Parathyroid adenoma (tissue), 2 donors: ENCODE measurements around the gene RHNO1.

ENCODE experiments used
- H2AFZ ChIP-seq: fragments of 300-600 bp; sonication (generic); one replicate; pipeline ENCODE4 v1.7.0; 2017; ENCODE audit warnings: antibody characterized with exemption, mild to moderate bottlenecking
- H3K27ac ChIP-seq: fragments of 300-600 bp; sonication (generic); one replicate; pipeline ENCODE4 v1.7.0; 2017
- H3K27me3 ChIP-seq: fragments of 300-600 bp; sonication (generic); one replicate; pipeline ENCODE4 v1.7.0; 2017; ENCODE audit warnings: low read length; ENCODE audit not compliant: control insufficient read depth, insufficient read depth
- H3K36me3 ChIP-seq: fragments of 300-600 bp; sonication (generic); one replicate; pipeline ENCODE4 v1.7.0; 2017; ENCODE audit warnings: low read length; ENCODE audit not compliant: control insufficient read depth, insufficient read depth
- H3K4me1 ChIP-seq: fragments of 300-600 bp; sonication (generic); one replicate; pipeline ENCODE4 v1.7.0; 2017; ENCODE audit warnings: control low read depth
- H3K4me2 ChIP-seq: fragments of 300-600 bp; sonication (generic); one replicate; pipeline ENCODE4 v1.7.0; 2017; ENCODE audit warnings: low read length
- H3K4me3 ChIP-seq: fragments of 300-600 bp; sonication (generic); one replicate; pipeline ENCODE4 v1.7.0; 2017; ENCODE audit warnings: low read depth, low read length
- H3K79me2 ChIP-seq: fragments of 300-600 bp; sonication (generic); one replicate; pipeline ENCODE4 v1.7.0; 2017; ENCODE audit warnings: control low read depth
- H3K9ac ChIP-seq: fragments of 300-600 bp; sonication (generic); one replicate; pipeline ENCODE4 v1.7.0; 2017; ENCODE audit warnings: mild to moderate bottlenecking
- H3K9me3 ChIP-seq: fragments of 300-600 bp; sonication (generic); one replicate; pipeline ENCODE4 v1.7.0; 2017; ENCODE audit warnings: low read length; ENCODE audit not compliant: control insufficient read depth
- TF ChIP-seq, protein P1 (sequence below): fragments of 300-600 bp; sonication (generic); IDR thresholded peaks from one replicate; pipeline ENCODE4 v1.7.0; 2017; ENCODE audit warnings: antibody characterized with exemption, mild to moderate bottlenecking
- donor health status: primary hyperparathyroidism.

RHNO1 gene

DNA sequence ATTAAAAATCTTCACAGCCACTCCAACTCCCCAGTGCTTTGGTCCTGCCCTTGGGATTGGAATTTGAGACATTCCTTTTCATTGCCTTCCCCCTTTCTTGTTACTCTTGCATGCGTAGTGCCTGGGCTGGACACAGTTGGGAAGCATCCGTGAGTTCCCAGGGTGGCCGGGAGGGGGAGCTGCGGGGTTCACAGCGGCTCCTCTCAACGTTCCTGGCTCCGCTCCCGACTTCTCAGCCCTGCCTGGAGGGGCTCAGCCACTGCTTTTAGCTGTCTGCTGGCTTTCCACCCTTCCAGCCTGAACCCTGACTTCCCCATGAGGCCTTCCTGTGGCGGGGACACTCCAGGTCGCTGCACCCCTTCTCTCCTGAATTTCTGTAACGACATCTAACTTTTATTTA, 23.4 kb upstream of the RHNO1 start:
- TF ChIP-seq, protein P1, sequence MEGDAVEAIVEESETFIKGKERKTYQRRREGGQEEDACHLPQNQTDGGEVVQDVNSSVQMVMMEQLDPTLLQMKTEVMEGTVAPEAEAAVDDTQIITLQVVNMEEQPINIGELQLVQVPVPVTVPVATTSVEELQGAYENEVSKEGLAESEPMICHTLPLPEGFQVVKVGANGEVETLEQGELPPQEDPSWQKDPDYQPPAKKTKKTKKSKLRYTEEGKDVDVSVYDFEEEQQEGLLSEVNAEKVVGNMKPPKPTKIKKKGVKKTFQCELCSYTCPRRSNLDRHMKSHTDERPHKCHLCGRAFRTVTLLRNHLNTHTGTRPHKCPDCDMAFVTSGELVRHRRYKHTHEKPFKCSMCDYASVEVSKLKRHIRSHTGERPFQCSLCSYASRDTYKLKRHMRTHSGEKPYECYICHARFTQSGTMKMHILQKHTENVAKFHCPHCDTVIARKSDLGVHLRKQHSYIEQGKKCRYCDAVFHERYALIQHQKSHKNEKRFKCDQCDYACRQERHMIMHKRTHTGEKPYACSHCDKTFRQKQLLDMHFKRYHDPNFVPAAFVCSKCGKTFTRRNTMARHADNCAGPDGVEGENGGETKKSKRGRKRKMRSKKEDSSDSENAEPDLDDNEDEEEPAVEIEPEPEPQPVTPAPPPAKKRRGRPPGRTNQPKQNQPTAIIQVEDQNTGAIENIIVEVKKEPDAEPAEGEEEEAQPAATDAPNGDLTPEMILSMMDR, result peak; percentile 75
- H3K79me2 ChIP-seq, result no peaks in the 10 kb centered on the region

DNA sequence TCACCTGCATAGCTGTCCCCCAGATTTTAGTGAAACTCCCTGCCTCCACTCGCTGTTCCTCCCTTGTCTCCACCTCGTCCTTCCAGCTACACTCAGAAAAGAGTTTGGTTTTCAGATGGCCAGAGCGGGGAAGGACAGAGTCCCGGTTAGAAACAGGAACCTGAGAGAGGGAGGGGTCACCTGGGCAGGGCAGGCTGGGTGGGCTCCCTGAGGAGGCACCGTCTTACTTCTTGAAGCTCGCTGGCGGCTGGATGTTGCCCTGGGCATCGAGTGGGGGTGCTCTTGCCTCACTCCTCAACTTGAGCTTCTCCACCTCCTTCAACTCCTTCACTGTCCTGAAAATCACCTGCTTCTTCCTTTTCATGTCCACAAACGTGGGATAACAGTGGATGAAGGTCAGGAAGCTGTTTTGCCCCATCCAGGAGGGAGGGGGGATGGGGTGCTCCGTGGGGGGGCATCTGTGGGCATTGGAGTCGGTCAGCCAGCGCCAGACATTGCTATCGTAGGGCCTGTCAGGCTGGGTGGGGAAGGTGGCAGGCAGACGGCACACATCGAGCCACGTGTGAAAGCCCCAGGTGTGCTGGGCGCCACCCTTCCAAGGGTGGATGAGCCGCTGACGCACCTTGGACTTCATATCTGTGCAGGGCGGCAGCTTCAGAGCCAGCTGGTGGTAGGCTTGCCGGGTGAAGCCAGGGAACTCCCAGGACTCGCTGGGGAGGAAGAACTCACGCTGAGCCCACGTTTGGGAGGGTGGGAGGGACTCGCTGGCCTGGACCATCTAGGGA, 22.2 kb upstream of the RHNO1 start:
- Histone ChIP-seq H3K79me2 (no peaks in the 10 kb centered on the region), H3K4me3 (no peak overlapping the region), H3K4me2 (no peak overlapping the region), H2AFZ (no peak overlapping the region), H3K4me1 (no peaks in the 10 kb centered on the region), H3K36me3 (no peaks in the 10 kb centered on the region), H3K27me3 (no peaks in the 10 kb centered on the region), H3K27ac (no peak overlapping the region), H3K9ac (no peak overlapping the region), H3K9me3 (no peaks in the 10 kb centered on the region)
- TF ChIP-seq, protein P1, result no peak

More for the DNA sequence above, 23.4 kb upstream of the RHNO1 start:
- no peaks in the 10 kb centered on the region for H3K36me3 ChIP-seq
- H2AFZ ChIP-seq, result peak overlapping the region; percentile 22
- H3K4me3 ChIP-seq, result no peak overlapping the region
- no peak overlapping the region for H3K9ac ChIP-seq
- no peaks in the 10 kb centered on the region for H3K27me3 ChIP-seq
- no peak overlapping the region for H3K4me2 ChIP-seq
- H3K27ac ChIP-seq, result no peak overlapping the region
- H3K4me1 ChIP-seq, result no peaks in the 10 kb centered on the region
- no peaks in the 10 kb centered on the region for H3K9me3 ChIP-seq

DNA sequence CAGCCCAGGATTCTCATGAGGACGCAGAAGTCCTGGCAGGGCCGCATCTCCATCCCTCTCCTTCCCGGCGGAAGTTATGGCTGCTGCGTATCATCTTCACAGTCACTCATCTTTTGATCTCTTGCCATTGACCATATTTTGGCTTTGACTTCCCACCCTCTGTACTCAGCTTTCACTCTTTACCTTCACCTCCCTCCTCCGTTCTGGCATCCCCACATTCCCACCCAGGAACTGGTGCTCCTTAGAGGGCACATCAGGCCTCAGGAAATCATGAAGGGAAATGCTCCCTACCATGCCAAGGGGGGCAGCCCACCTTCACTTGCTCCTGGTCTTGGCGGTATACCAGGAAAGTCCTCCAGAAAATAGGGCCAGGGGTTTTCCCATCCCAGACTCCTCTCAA, 21.5 kb upstream of the RHNO1 start:
- Histone ChIP-seq H3K79me2 (no peaks in the 10 kb centered on the region), H3K4me2 (no peak overlapping the region), H3K9ac (no peak overlapping the region), H2AFZ (no peak overlapping the region), H3K27ac (no peak overlapping the region), H3K27me3 (no peaks in the 10 kb centered on the region), H3K9me3 (no peaks in the 10 kb centered on the region), H3K4me3 (no peak overlapping the region), H3K4me1 (no peaks in the 10 kb centered on the region), H3K36me3 (no peaks in the 10 kb centered on the region)
- TF ChIP-seq, protein P1, result no peak

DNA sequence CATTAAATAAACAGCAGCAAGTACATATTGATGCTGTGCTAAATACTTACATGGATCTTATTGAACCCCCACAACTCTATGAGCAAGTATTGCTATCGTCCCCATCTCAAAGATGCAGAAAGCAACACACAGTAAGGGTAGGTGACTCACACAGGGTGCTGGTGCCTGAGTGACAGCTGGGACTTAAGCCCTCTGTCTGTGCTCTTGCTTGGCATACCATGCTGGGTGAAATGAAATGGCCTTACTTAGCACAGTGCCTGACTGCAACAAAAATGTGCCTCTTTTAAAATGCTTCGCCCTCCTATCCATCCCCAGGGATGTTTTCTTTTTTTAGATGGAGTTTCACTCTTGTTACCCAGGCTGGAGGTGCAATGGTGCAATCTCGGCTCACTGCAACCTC, 21.0 kb upstream of the RHNO1 start:
- H3K79me2 ChIP-seq, result no peaks in the 10 kb centered on the region
- no peaks in the 10 kb centered on the region for H3K36me3 ChIP-seq
- TF ChIP-seq, protein P1, result no peak
- no peak overlapping the region for H3K4me2 ChIP-seq
- H3K4me1 ChIP-seq, result no peaks in the 10 kb centered on the region
- no peak overlapping the region for H3K27ac ChIP-seq
- H2AFZ ChIP-seq, result no peak overlapping the region
- H3K9ac ChIP-seq, result no peak overlapping the region
- no peaks in the 10 kb centered on the region for H3K9me3 ChIP-seq
- no peaks in the 10 kb centered on the region for H3K27me3 ChIP-seq
- no peak overlapping the region for H3K4me3 ChIP-seq

DNA sequence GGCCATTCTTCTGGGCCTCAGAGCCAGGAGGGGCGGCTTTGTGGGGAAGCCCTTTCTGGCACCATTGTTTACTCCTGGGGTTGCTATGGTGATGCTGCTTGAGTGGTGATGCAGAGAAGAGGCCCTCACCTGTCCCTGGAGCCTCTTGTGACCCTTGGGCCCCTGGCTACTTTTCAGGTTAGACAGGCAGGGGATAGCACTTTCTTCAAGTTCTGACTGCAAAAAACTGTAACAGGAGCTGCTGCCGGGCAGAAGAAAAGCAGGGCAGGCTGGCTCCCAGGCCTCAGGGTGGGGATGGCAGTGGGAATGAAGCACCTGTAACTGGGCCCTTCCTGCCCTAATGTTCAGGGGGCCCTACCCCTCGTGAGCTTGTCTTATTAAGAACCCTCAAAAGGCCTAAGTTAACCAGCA, 20.0 kb upstream of the RHNO1 start, which contains the start of gene TEX52:
Gene TEX52, minus strand, starts transcription at position 19 of the 411 bp plus-strand sequence. Its CDS starts 13 bp downstream, at position 6.
- no peaks in the 10 kb centered on the region for H3K4me1 ChIP-seq
- H3K27me3 ChIP-seq, result no peaks in the 10 kb centered on the region
- H3K9me3 ChIP-seq, result no peaks in the 10 kb centered on the region
- no peak within 1 kb of the TSS for H3K4me2 ChIP-seq
- H2AFZ ChIP-seq, result no peak within 1 kb of the TSS
- no peak within 1 kb of the TSS for H3K9ac ChIP-seq
- no peak within 1 kb of the TSS for H3K27ac ChIP-seq
- no peak within 1 kb of the TSS for H3K4me3 ChIP-seq
- H3K79me2 ChIP-seq, result no peaks in the 10 kb centered on the region
- TF ChIP-seq, protein P1, result no peak
- H3K36me3 ChIP-seq, result no peaks in the 10 kb centered on the region
